ENCODE measurements around the gene GPR162. TPM values are rescaled to one million over a fixed set of nuclear protein-coding genes. Genes with fewer than 3 reads are reported as not detected.

GPR162 gene
- total and polyA plus RNA-seq, 8 donors, result 9.0 to 15.7 (median 12.2) TPM

DNA sequence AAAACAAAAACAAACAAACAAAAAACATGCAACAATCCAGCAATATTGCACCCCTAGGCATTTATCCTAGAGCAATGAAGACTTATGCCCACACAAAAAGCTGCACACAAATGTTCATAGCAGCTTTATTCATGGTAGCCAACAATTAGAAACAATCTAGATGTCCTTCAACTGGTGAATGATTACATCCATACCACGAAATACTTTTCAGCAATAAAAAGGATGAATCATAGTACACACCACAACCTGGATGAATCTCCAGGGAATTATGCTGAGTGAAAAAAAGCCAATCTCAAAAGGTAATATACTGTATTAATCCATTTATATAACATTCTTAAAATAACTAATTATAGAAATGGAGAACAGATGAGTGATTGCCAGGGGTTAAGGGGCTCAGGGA is 14.5 kb upstream of the GPR162 start:
- H3K9me3 ChIP-seq, result no peaks in the 10 kb centered on the region
- H3K27ac ChIP-seq, result no peak overlapping the region
- TF ChIP-seq, protein P1, sequence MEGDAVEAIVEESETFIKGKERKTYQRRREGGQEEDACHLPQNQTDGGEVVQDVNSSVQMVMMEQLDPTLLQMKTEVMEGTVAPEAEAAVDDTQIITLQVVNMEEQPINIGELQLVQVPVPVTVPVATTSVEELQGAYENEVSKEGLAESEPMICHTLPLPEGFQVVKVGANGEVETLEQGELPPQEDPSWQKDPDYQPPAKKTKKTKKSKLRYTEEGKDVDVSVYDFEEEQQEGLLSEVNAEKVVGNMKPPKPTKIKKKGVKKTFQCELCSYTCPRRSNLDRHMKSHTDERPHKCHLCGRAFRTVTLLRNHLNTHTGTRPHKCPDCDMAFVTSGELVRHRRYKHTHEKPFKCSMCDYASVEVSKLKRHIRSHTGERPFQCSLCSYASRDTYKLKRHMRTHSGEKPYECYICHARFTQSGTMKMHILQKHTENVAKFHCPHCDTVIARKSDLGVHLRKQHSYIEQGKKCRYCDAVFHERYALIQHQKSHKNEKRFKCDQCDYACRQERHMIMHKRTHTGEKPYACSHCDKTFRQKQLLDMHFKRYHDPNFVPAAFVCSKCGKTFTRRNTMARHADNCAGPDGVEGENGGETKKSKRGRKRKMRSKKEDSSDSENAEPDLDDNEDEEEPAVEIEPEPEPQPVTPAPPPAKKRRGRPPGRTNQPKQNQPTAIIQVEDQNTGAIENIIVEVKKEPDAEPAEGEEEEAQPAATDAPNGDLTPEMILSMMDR (IDR thresholded peaks at IDR 0.05), result no peak
- no peaks in the 10 kb centered on the region for H3K4me1 ChIP-seq
- intact Hi-C loops (cut with DNase I), result no loop called here
- no peak for ATAC-seq
- H3K27me3 ChIP-seq, result no peaks in the 10 kb centered on the region
- H3K4me3 ChIP-seq, result no peak overlapping the region
- no peak for DNase-seq
- peaks cover 0 to 10% of the 10 kb centered on the region in 2 donors for H3K36me3 ChIP-seq

DNA sequence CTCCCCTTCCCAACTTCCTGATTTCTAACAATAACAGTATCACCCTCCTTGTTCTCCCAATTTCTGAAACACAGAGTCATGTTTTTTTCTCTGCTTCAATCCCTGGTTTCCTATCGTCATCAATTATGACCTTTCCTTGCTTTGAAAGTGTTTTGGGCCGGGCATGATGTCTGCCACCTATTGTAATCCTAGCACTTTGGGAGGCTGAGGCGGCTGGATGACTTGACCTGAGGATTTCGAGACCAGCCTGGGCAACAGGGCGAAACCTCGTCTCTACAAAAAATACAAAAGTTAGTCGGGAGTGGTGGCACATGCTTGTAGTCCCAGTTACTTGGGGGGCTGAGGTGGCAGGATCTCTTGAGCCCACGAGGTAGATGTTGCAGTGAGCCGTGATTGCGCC is 12.6 kb upstream of the GPR162 start:
- intact Hi-C loops (cut with DNase I), result no loop called here
- Histone ChIP-seq H3K27ac (no peak overlapping the region), H3K4me3 (no peak overlapping the region), H3K4me1 (no peaks in the 10 kb centered on the region), H3K9me3 (no peaks in the 10 kb centered on the region), H3K36me3 (no peaks in the 10 kb centered on the region), H3K27me3 (no peaks in the 10 kb centered on the region)
- TF ChIP-seq, protein P1 (IDR thresholded peaks at IDR 0.05), result no peak
- ATAC-seq, result no peak
- DNase-seq, result no peak

DNA sequence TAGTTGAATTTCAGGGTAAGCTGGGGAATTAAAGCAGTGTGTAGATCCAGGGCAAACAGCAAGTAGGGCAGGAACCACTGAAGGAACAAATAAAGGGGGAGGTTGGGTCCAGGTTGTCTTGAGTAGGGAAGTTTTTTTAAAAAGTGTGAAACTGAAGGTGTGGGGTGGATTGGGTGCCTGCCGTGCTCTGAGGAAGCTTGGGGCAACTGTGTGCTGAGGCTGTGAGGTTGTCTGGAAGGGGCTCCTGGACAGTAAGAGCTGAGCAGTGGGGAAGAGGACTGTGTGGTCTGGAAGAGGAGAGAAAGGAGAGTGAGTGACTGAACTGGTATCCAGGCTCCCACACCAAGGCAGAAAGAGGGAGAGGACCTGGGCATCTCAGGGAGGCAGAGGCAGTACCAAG is 10.9 kb upstream of the GPR162 start:
- Histone ChIP-seq H3K36me3 (no peaks in the 10 kb centered on the region), H3K9me3 (no peaks in the 10 kb centered on the region), H3K4me1 (no peaks in the 10 kb centered on the region), H3K4me3 (no peak overlapping the region), H3K27me3 (no peaks in the 10 kb centered on the region), H3K27ac (no peak overlapping the region)
- TF ChIP-seq, protein P1 (IDR thresholded peaks at IDR 0.05), result no peak
- DNase-seq (no peak), ATAC-seq (no peak)
- intact Hi-C loops (cut with DNase I), result no loop called here

DNA sequence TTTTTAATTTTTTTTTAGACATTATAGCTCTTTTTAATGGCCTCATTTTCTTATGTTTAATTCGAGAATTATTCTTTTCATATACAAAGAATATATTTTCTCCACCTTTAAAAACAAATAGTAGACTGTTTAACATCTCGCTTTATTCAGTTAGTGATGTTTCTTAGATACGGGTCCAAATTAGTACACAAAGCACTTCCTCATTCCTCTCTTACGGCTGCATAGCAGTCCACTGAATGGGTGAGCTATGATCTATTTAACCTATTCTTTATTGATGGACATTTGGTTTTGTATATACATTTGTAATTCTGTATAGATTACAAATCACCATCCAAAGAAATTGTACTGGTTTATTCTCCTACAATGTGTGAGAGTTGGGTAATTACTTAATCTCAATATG is 8.3 kb upstream of the GPR162 start:
- intact Hi-C loops (cut with DNase I), result no loop called here

DNA sequence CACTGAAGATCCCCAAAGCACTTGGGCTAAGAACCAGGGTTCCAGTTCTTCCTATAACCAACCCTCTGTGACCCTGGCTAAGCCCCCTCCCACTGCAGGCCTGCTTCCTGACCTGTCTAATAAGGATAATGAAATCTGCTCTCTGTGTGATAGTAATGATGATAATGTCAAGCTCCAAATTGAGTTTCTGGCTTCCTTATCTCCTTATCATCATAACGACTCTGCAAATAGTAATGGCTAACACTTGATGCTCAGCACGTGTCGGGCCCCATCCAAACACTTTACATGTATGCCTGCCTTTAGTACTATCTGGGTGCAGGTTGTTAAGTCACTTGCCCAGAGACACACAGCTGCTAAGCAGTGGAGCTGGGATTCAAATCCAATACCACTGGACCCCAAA is 5.0 kb upstream of the GPR162 start:
- TF ChIP-seq, protein P1 (IDR thresholded peaks at IDR 0.05), result no peak
- H3K4me3 ChIP-seq, result no peak overlapping the region
- peaks cover 0 to 11% of the 10 kb centered on the region in 2 donors for H3K4me1 ChIP-seq
- peaks cover 0 to 5% of the 10 kb centered on the region in 2 donors for H3K36me3 ChIP-seq
- intact Hi-C loops (cut with DNase I), result no loop called here
- H3K27me3 ChIP-seq, result peaks cover 0 to 3% of the 10 kb centered on the region in 2 donors
- no peak overlapping the region for H3K27ac ChIP-seq
- DNase-seq (no peak), ATAC-seq (no peak)
- no peaks in the 10 kb centered on the region for H3K9me3 ChIP-seq

More for the DNA sequence above, 8.3 kb upstream of the GPR162 start:
- Histone ChIP-seq H3K27ac (no peak overlapping the region), H3K9me3 (no peaks in the 10 kb centered on the region), H3K4me1 (peaks cover 0 to 3% of the 10 kb centered on the region in 2 donors), H3K27me3 (no peaks in the 10 kb centered on the region), H3K4me3 (no peak overlapping the region), H3K36me3 (peaks cover 0 to 5% of the 10 kb centered on the region in 2 donors)
- TF ChIP-seq, protein P1 (IDR thresholded peaks at IDR 0.05), result no peak
- DNase-seq (no peak), ATAC-seq (no peak)

Measured in left lung (tissue), 10 donors.